Subcutaneous abdominal adipose tissue (tissue), 5 donors: ENCODE data around the gene SYNGR4.
A peak's percentile ranks its signal among the peaks of the same experiment; 100 is the strongest.

Experiments
- H3K27ac ChIP-seq: one replicate; pipeline ENCODE4 v1.7.0; 2013; ENCODE audit warnings: low read depth, mild to moderate bottlenecking, inconsistent platforms, low read length, moderate library complexity
- H3K27me3 ChIP-seq, 5 donors: one replicate each; pipeline ENCODE4 v1.7.0; 2013; ENCODE audit warnings: low read length in 5 of 5, inconsistent platforms in 1 of 5; ENCODE audit not compliant: control insufficient read depth in 5 of 5, insufficient read depth in 4 of 5
- H3K36me3 ChIP-seq, 5 donors: one replicate each; pipeline ENCODE4 v1.7.0; 2013; ENCODE audit warnings: low read length in 5 of 5; ENCODE audit not compliant: control insufficient read depth in 5 of 5, insufficient read depth in 5 of 5
- H3K4me1 ChIP-seq, 5 donors: one replicate each; pipeline ENCODE4 v1.7.0; 2013; ENCODE audit warnings: low read length in 5 of 5, mild to moderate bottlenecking in 3 of 5, moderate library complexity in 1 of 5; ENCODE audit not compliant: control insufficient read depth in 5 of 5, insufficient read depth in 5 of 5
- H3K4me3 ChIP-seq, 5 donors: one replicate each; pipeline ENCODE4 v1.7.0; 2013; ENCODE audit warnings: low read length in 5 of 5, low read depth in 1 of 5
- H3K9ac ChIP-seq, 5 donors: one replicate each; pipeline ENCODE4 v1.7.0; 2013; ENCODE audit warnings: low read length in 5 of 5, mild to moderate bottlenecking in 4 of 5, moderate library complexity in 3 of 5
- H3K9me3 ChIP-seq, 5 donors: one replicate each; pipeline ENCODE4 v1.7.0; 2013; ENCODE audit warnings: low read length in 5 of 5; ENCODE audit not compliant: control insufficient read depth in 5 of 5
- donor health status: healthy.
- donor health status: healthy.
- donor health status: healthy.
- donor health status: healthy.
- donor health status: healthy.

SYNGR4 gene

GRCh38 chr19:48354332-48354992 lies 9.7 kb upstream of the SYNGR4 start:
- no peak overlapping the region for H3K4me3 ChIP-seq
- no peaks in the 10 kb centered on the region for H3K9me3 ChIP-seq
- no peaks in the 10 kb centered on the region for H3K4me1 ChIP-seq
- peaks cover 0 to 9% (median 0%) of the 10 kb centered on the region in 5 donors for H3K36me3 ChIP-seq
- H3K9ac ChIP-seq: no peak overlapping the region
- H3K27ac ChIP-seq: no peak overlapping the region
- no peaks in the 10 kb centered on the region for H3K27me3 ChIP-seq

DNA sequence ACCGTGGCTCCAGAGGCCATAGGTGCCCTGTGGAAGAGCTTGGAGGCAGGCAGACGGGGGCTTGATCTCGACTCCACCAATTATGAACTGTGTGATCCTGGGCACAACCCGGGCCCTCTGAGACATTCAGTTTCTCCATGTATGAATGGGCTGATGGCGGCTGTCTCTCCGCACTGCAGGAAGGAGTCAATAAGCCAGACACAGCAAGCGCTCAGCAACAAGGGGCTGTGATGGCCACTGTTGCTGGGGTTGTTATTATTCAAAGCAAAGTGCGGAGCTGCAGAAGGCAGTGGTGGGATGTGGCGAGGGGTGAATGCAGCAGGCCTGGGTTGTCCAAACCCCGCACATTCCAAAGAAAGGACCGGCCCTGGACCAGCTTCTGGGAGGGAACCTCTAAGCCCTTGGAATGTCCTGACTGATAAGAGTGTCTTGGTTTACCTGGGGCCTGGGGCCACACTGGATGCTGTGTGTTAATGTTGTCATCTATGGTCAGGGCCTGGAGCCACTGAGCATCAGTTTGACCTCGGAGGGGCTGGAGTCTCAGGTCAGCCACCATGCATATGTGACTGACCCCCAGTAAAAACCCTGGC lies 8.7 kb upstream of the SYNGR4 start:
- H3K9me3 ChIP-seq: no peaks in the 10 kb centered on the region
- no peaks in the 10 kb centered on the region for H3K4me1 ChIP-seq
- H3K27ac ChIP-seq: no peak overlapping the region
- no peak overlapping the region for H3K4me3 ChIP-seq
- H3K27me3 ChIP-seq: no peaks in the 10 kb centered on the region
- H3K36me3 ChIP-seq: peaks cover 0 to 16% (median 4%) of the 10 kb centered on the region in 5 donors
- no peak overlapping the region for H3K9ac ChIP-seq

- no peak overlapping the region for H3K9ac ChIP-seq
- no peak overlapping the region for H3K4me3 ChIP-seq
- no peaks in the 10 kb centered on the region for H3K27me3 ChIP-seq
- no peak overlapping the region for H3K27ac ChIP-seq
- peaks cover 0 to 16% (median 4%) of the 10 kb centered on the region in 5 donors for H3K36me3 ChIP-seq
- H3K4me1 ChIP-seq: peaks cover 3 to 8% (median 7%) of the 10 kb centered on the region in 5 donors
- H3K9me3 ChIP-seq: no peaks in the 10 kb centered on the region
Measured at GRCh38 chr19:48359123-48359522, 5.0 kb upstream of the SYNGR4 start.

- Histone ChIP-seq H3K9me3 (no peaks in the 10 kb centered on the region), H3K4me1 (peaks cover 3 to 15% (median 12%) of the 10 kb centered on the region in 5 donors), H3K27me3 (no peaks in the 10 kb centered on the region), H3K4me3 (no peak overlapping the region), H3K27ac (no peak overlapping the region), H3K9ac (no peak overlapping the region), H3K36me3 (peaks cover 0 to 10% (median 3%) of the 10 kb centered on the region in 5 donors)
Measured at GRCh38 chr19:48361912-48362311, 2.3 kb upstream of the SYNGR4 start.

DNA sequence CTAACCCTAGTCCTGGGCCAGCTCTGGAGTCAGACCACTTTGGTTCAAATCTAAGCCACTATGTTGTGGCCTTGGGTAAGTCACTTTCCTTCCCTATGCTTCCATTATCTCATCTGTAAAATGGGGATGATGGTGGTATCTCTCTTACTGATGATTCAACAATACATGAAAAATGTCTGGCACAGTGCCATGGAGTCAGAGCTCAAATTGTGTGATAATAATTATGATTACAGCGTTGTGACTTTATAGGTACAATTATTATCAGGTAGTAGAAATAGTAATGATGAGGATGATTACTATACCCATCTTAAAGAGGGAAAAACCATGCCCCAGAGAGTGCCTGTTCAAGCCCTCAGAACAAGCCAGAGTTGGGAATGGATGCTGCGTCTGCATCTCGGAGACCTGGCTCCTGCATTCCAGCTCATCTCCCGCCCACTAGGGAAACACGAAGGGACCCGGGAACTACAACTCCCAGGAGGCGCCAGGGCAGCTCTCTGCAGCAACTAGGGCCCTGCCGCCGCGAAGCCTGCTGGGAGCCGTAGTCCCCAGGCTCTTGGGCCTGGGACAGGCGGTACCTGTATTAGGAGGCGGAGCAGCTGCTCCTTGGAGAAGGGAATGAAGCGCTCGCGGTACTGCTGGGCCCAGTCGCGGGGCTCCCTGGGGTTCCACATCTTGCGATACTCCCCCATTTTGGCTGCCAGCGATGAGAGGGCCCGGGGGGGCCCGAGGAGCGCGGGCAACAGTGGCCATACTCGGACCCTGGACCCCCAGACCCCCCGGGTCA lies 1.3 kb upstream of the SYNGR4 start:
- no peaks in the 10 kb centered on the region for H3K9me3 ChIP-seq
- peak overlapping the region; percentile 68 to 94 (median 89) for H3K9ac ChIP-seq
- H3K27me3 ChIP-seq: no peaks in the 10 kb centered on the region
- H3K4me3 ChIP-seq: peak overlapping the region; percentile 83 to 95 (median 93)
- H3K27ac ChIP-seq: peak overlapping the region; percentile 89
- H3K36me3 ChIP-seq: peaks cover 0 to 10% (median 3%) of the 10 kb centered on the region in 5 donors
- H3K4me1 ChIP-seq: peaks cover 3 to 15% (median 12%) of the 10 kb centered on the region in 5 donors

GRCh38 chr19:48363500-48363809 lies 712 bp upstream of the SYNGR4 start:
- H3K36me3 ChIP-seq: peaks cover 0 to 9% (median 3%) of the 10 kb centered on the region in 5 donors
- peaks cover 3 to 15% (median 12%) of the 10 kb centered on the region in 5 donors for H3K4me1 ChIP-seq
- peak overlapping the region; percentile 89 for H3K27ac ChIP-seq
- no peaks in the 10 kb centered on the region for H3K27me3 ChIP-seq
- H3K9ac ChIP-seq: peak overlapping the region; percentile 68 to 94 (median 89)
- H3K4me3 ChIP-seq: peak overlapping the region; percentile 83 to 95 (median 93)
- no peaks in the 10 kb centered on the region for H3K9me3 ChIP-seq

- no peaks in the 10 kb centered on the region for H3K27me3 ChIP-seq
- H3K9ac ChIP-seq: peak overlapping the region in 2 of 5 donors; percentile 0 to 22
- no peaks in the 10 kb centered on the region for H3K9me3 ChIP-seq
- H3K36me3 ChIP-seq: peaks cover 0 to 7% (median 3%) of the 10 kb centered on the region in 5 donors
- H3K4me3 ChIP-seq: peak overlapping the region; percentile 31 to 93 (median 55)
- no peak overlapping the region for H3K27ac ChIP-seq
- peaks cover 3 to 15% (median 12%) of the 10 kb centered on the region in 5 donors for H3K4me1 ChIP-seq
Measured at GRCh38 chr19:48364598-48365348, 606 bp downstream of the SYNGR4 start.

GRCh38 chr19:48365602-48366001 lies 1.4 kb downstream of the SYNGR4 start:
- H3K36me3 ChIP-seq: peaks cover 0 to 3% (median 0%) of the 10 kb centered on the region in 5 donors
- no peak overlapping the region for H3K27ac ChIP-seq
- H3K9me3 ChIP-seq: no peaks in the 10 kb centered on the region
- H3K27me3 ChIP-seq: no peaks in the 10 kb centered on the region
- no peak overlapping the region for H3K4me3 ChIP-seq
- H3K4me1 ChIP-seq: peaks cover 3 to 15% (median 12%) of the 10 kb centered on the region in 5 donors
- H3K9ac ChIP-seq: no peak overlapping the region

- Histone ChIP-seq H3K4me3 (no peak overlapping the region), H3K9me3 (no peaks in the 10 kb centered on the region), H3K27ac (no peak overlapping the region), H3K9ac (no peak overlapping the region), H3K36me3 (no peaks in the 10 kb centered on the region), H3K4me1 (peaks cover 3 to 15% (median 12%) of the 10 kb centered on the region in 5 donors), H3K27me3 (no peaks in the 10 kb centered on the region)
Measured at GRCh38 chr19:48367855-48368254, 3.7 kb downstream of the SYNGR4 start.
